ENCODE data around the gene TARS1. TPM values are rescaled to one million over a fixed set of nuclear protein-coding genes. Genes with fewer than 3 reads are reported as not detected.

The TARS1 gene
- total RNA-seq, 4 donors from 2014 or later: 42.1 to 128 (median 99.1) TPM

DNA sequence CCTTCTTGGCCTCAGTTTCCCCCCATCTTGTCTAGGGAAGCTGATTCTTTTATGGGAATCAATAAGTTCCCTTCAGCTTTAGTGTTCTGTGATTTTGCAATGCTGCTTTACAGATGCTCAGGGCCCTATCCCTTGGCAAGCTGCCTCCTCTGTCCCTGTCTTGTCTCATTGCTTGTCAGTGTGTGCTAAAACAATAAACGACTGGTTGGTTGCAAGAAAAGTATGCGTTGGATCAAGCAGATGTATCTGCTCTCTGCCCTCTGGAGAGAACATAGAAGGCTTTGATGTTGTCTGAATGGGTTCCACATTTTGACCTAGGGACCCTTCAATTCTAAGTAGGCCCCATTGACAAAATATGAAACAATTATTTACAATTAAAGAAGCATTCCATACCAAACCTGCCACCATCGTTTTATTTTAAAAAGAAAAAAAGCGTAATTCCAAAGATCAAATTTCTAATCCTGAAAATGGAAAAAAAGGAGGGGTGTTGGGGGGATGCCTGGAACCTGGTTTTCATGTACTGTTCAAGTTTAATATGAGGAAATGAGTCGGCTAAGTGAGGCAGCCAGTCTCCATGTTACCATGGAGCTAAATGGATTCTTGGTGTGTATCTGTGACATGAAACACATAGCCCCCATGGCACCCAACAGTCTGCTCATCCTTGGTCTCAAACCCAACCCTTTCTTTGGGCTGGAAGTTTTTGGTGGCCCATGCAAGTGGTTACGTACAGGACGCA, 31.2 kb upstream of the TARS1 start:
- TF ChIP-seq, protein P1, sequence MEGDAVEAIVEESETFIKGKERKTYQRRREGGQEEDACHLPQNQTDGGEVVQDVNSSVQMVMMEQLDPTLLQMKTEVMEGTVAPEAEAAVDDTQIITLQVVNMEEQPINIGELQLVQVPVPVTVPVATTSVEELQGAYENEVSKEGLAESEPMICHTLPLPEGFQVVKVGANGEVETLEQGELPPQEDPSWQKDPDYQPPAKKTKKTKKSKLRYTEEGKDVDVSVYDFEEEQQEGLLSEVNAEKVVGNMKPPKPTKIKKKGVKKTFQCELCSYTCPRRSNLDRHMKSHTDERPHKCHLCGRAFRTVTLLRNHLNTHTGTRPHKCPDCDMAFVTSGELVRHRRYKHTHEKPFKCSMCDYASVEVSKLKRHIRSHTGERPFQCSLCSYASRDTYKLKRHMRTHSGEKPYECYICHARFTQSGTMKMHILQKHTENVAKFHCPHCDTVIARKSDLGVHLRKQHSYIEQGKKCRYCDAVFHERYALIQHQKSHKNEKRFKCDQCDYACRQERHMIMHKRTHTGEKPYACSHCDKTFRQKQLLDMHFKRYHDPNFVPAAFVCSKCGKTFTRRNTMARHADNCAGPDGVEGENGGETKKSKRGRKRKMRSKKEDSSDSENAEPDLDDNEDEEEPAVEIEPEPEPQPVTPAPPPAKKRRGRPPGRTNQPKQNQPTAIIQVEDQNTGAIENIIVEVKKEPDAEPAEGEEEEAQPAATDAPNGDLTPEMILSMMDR (IDR thresholded peaks at IDR 0.05): no peak
- ATAC-seq (ENCODE audit: low FRiP score): no peak
- DNase-seq (ENCODE audit: low spot score): no peak

DNA sequence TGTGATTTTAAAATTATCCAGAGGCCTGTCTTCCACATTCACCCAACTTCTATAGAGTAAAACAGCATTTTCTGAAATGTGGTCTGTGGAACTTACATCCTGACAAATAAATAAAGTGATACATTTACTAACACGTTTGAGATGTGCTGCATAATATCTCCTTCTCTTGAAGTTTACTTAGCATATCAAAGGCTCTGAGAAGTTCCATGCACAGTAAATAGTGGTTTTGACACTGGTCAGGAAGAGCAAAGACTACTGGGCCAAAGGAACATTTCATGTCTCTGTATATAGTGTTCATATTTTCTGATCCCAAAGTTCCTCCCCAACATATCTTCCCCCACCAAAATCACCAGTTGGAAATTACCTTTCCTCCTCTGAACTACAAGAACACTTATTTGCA, 30.5 kb upstream of the TARS1 start:
- ATAC-seq (ENCODE audit: low FRiP score) (no peak), DNase-seq (ENCODE audit: low spot score) (no peak)
- TF ChIP-seq, protein P1 (IDR thresholded peaks at IDR 0.05): no peak

DNA sequence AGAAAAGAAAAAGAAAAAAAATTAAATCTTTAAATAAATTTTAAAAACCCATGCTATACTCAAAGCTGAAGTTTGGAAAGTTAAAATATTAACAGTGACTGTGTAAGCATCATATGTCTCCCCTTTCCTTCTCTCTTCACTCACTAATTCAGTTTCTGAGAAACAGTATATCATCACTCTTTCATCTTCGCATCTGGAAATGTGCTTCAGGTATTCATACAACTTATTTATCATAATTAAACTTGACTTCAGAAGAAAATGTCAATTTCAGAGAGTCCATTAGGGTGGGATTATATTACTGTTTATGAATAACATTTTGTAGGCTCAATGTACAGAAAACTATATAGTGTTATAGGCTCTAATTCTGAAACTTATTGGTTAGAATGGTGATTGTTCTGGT, 29.3 kb upstream of the TARS1 start:
- ATAC-seq (ENCODE audit: low FRiP score): no peak

DNA sequence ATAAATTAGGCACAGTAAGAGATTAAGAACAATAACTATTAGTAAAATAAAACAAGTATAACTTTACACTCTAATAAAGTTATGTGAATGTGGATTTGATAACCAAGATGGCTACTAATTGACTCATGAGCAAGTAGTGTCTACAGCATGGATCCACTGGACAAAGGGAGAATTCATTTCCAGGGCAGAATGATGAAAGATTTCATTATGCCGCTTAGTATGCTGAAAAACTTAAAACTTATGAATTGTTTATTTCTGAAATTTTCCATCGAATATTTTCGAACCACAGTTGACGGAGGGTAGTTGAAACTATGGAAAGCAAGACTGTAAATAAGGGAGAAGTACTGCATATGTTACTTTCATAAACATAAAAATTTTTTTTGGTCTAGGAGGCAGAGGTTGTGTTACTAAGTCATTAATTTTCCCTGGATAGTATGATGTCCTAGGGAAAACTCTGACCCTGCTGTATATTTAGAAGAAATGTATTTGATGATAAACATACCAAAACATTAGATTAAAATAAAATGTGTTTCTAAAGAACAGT, 24.9 kb upstream of the TARS1 start:
- ATAC-seq (ENCODE audit: low FRiP score) (no peak), DNase-seq (ENCODE audit: low spot score) (no peak)
- TF ChIP-seq, protein P1 (IDR thresholded peaks at IDR 0.05): no peak

More for the DNA sequence above, 29.3 kb upstream of the TARS1 start:
- TF ChIP-seq, protein P1 (IDR thresholded peaks at IDR 0.05): no peak
- DNase-seq (ENCODE audit: low spot score): no peak

DNA sequence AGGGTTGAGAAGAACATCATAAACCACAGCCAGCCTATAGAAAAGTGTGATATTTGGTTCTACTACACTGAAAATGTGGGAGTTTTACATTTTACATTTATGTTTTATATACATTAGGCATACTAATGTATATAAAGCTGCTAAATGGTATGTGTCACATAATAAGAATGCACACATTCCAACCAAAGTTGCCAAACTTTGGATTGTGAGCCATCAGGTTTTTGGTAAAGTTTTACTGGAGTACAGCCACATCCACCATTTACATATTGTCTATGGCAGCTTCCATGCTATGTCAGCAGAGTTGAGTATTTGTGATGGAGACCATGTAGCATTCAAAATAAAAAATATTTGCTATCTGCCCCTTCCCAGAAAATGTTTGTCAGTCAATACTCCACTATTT, 23.1 kb upstream of the TARS1 start:
- TF ChIP-seq, protein P1 (IDR thresholded peaks at IDR 0.05): no peak
- no peak for ATAC-seq (ENCODE audit: low FRiP score)
- no peak for DNase-seq (ENCODE audit: low spot score)

DNA sequence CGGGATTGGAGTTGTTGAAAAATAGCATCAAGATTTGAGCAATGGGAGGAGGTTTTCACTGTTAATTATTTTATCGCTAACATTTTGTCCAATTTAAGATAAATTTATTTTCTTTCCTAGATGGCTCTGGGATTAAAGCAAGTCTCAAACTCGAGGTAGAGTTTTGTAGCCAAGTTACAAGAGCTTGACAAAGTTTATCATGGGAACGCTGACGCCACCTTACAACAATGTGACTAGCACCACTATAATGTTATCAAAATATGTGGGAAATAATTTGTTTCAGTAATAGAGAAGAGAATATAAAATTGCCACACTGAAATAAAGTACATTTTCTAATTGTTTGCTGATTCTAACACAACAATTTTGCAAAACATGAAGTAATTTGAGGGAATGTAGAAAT, 19.8 kb upstream of the TARS1 start:
- ATAC-seq (ENCODE audit: low FRiP score) (no peak), DNase-seq (ENCODE audit: low spot score) (no peak)
- TF ChIP-seq, protein P1 (IDR thresholded peaks at IDR 0.05): no peak

DNA sequence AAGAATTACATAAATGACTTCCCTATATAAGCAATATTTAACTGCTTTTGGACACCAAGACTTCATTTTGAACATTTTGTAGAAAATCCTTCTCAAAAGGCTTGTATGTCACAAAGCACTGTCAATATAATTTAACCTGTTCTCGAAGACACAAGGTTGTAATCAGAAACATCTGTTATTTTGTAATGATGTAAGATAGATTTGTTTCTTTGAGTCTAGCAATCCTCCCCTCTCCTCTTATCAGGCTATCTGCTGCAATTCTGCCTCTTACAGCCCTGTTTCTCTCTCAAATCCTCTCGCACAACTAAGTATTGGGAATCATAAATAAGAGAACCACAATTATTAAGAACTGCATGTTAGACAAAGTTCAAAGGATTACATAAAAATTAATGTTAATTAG, 18.6 kb upstream of the TARS1 start:
- DNase-seq (ENCODE audit: low spot score) (no peak), ATAC-seq (ENCODE audit: low FRiP score) (no peak)
- TF ChIP-seq, protein P1 (IDR thresholded peaks at IDR 0.05): no peak
